OCI-LY1 (cell line): Measurements from ENCODE around the gene SUGCT.

Experiments used
- H2AFZ ChIP-seq: fragments of 200-600 bp; sonication (generic), shearing (Covaris generic); 2 replicates; pipeline ENCODE4 v1.6.0; 2014; ENCODE audit warnings: antibody characterized with exemption, mild to moderate bottlenecking, low read length
- H3F3A ChIP-seq: fragments of 200-600 bp; sonication (generic), shearing (Covaris generic); 2 replicates; pipeline ENCODE4 v1.6.0; 2014; ENCODE audit warnings: mild to moderate bottlenecking, antibody characterized with exemption, low read length, moderate library complexity; ENCODE audit not compliant: insufficient read depth
- H3K27ac ChIP-seq: fragments of 200-600 bp; sonication (generic); 2 replicates; pipeline ENCODE4 v1.5.1; 2014; ENCODE audit warnings: low read length, mixed run types, mild to moderate bottlenecking, low read depth; ENCODE audit not compliant: poor library complexity, severe bottlenecking
- H3K27me3 ChIP-seq: fragments of 200-600 bp; sonication (generic); 2 replicates; pipeline ENCODE4 v1.6.0; 2014; ENCODE audit warnings: antibody characterized with exemption, mild to moderate bottlenecking, low read length, moderate library complexity; ENCODE audit not compliant: insufficient read depth
- H3K36me3 ChIP-seq: fragments of 200-600 bp; sonication (generic); 2 replicates; pipeline ENCODE4 v1.6.1; 2014; ENCODE audit warnings: mild to moderate bottlenecking, antibody characterized with exemption, low read length, moderate library complexity, mixed read lengths; ENCODE audit not compliant: insufficient read depth
- H3K4me1 ChIP-seq: fragments of 200-600 bp; sonication (generic); 2 replicates; pipeline ENCODE4 v1.5.1; 2014; ENCODE audit warnings: mild to moderate bottlenecking, low read length, moderate library complexity; ENCODE audit not compliant: insufficient read depth, severe bottlenecking
- H3K4me2 ChIP-seq: fragments of 200-600 bp; sonication (generic), shearing (Covaris generic); 2 replicates; pipeline ENCODE4 v1.6.1; 2014; ENCODE audit warnings: low read length
- H3K4me3 ChIP-seq: fragments of 200-600 bp; sonication (generic); 2 replicates; pipeline ENCODE4 v1.5.1; 2014; ENCODE audit warnings: low read length, low read depth, mild to moderate bottlenecking, mixed read lengths; ENCODE audit not compliant: poor library complexity, severe bottlenecking
- H3K79me2 ChIP-seq: fragments of 200-600 bp; shearing (Covaris generic); 2 replicates; pipeline ENCODE4 v1.6.1; 2016; ENCODE audit warnings: mixed run types, low read length, mixed read lengths; ENCODE audit not compliant: insufficient read depth
- H3K9ac ChIP-seq: fragments of 200-600 bp; sonication (generic), shearing (Covaris generic); 2 replicates; pipeline ENCODE4 v1.6.1; 2014; ENCODE audit warnings: mild to moderate bottlenecking, low read length, mixed read lengths
- H3K9me2 ChIP-seq: fragments of 200-600 bp; sonication (generic), shearing (Covaris generic); 2 replicates; pipeline ENCODE4 v1.6.1; 2014; ENCODE audit warnings: low read depth, mild to moderate bottlenecking, low read length, mixed read lengths
- H3K9me3 ChIP-seq: fragments of 200-600 bp; shearing (Covaris generic); 2 replicates; pipeline ENCODE4 v1.6.1; 2014; ENCODE audit warnings: low read length, mixed read lengths
- H4K20me1 ChIP-seq: fragments of 200-600 bp; sonication (generic), shearing (Covaris generic); 2 replicates; pipeline ENCODE4 v1.6.0; 2016; ENCODE audit warnings: mild to moderate bottlenecking, low read length; ENCODE audit not compliant: insufficient read depth
- CTCF ChIP-seq: fragments of 200-600 bp; sonication (generic), shearing (Covaris generic); IDR thresholded peaks from 2 replicates; pipeline ENCODE4 v1.5.1; 2017; ENCODE audit warnings: mild to moderate bottlenecking, antibody characterized with exemption, low read length, moderate library complexity, mixed read lengths
- EZH2 ChIP-seq: fragments of 200-600 bp; sonication (generic), shearing (Covaris generic); IDR thresholded peaks from 2 replicates; pipeline ENCODE4 v1.8.0; 2017; ENCODE audit warnings: borderline replicate concordance, mixed run types, mild to moderate bottlenecking, antibody characterized with exemption, low read length, moderate library complexity, mixed read lengths

SUGCT gene

GRCh38 chr7:40437936-40438634, 303.3 kb downstream of the SUGCT start:
- no peaks in the 10 kb centered on the region for H3K27me3 ChIP-seq
- H3K9ac ChIP-seq = no peak overlapping the region

GRCh38 chr7:40439686-40440085, 304.9 kb downstream of the SUGCT start:
- no peaks in the 10 kb centered on the region for H4K20me1 ChIP-seq
- H3K27me3 ChIP-seq = no peaks in the 10 kb centered on the region
- peaks cover 3% of the 10 kb centered on the region; the same call in 1 of the 2 replicates for H3K9me3 ChIP-seq
- H3K9ac ChIP-seq = no peak overlapping the region
- H3K4me1 ChIP-seq = no peaks in the 10 kb centered on the region
- no peaks in the 10 kb centered on the region for H3K36me3 ChIP-seq
- no peaks in the 10 kb centered on the region for H3K9me2 ChIP-seq
- no peak overlapping the region for H3K4me2 ChIP-seq
- no peaks in the 10 kb centered on the region for H3K79me2 ChIP-seq
- no peak for TF ChIP-seq CTCF
- TF ChIP-seq EZH2 = no peak
- no peak overlapping the region for H3K4me3 ChIP-seq
- no peak overlapping the region for H2AFZ ChIP-seq
- H3K27ac ChIP-seq = no peak overlapping the region
- H3F3A ChIP-seq = no peaks in the 10 kb centered on the region

More at GRCh38 chr7:40437936-40438634, 303.3 kb downstream of the SUGCT start:
- Histone ChIP-seq H2AFZ (no peak overlapping the region), H3F3A (no peaks in the 10 kb centered on the region), H3K4me2 (no peak overlapping the region), H3K27ac (no peak overlapping the region), H3K4me1 (no peaks in the 10 kb centered on the region), H3K79me2 (no peaks in the 10 kb centered on the region), H3K9me3 (peaks cover 3% of the 10 kb centered on the region; the same call in 1 of the 2 replicates), H4K20me1 (no peaks in the 10 kb centered on the region), H3K4me3 (no peak overlapping the region), H3K36me3 (no peaks in the 10 kb centered on the region), H3K9me2 (no peaks in the 10 kb centered on the region)
- TF ChIP-seq CTCF (no peak), EZH2 (no peak)

- Histone ChIP-seq H3K9ac (no peak overlapping the region), H4K20me1 (no peaks in the 10 kb centered on the region), H3K36me3 (no peaks in the 10 kb centered on the region), H3K4me3 (no peak overlapping the region), H3K9me2 (no peaks in the 10 kb centered on the region), H3K4me2 (no peak overlapping the region), H2AFZ (no peak overlapping the region), H3K27me3 (no peaks in the 10 kb centered on the region), H3K9me3 (no peaks in the 10 kb centered on the region), H3K27ac (no peak overlapping the region), H3F3A (no peaks in the 10 kb centered on the region), H3K4me1 (no peaks in the 10 kb centered on the region), H3K79me2 (no peaks in the 10 kb centered on the region)
- TF ChIP-seq EZH2 (no peak), CTCF (peak; percentile 45; the same call in 1 of the 2 replicates)
These were observed 312.5 kb downstream of the SUGCT start for GRCh38 chr7:40447345-40447744.
